ENCODE measurements around the gene ZNF107. TPM values are rescaled to one million over a fixed set of nuclear protein-coding genes. Genes with fewer than 3 reads are reported as not detected.
A peak's percentile ranks its signal among the peaks of the same experiment; 100 is the strongest.

The ZNF107 gene
- total RNA-seq, 2 donors from 2014 or later, result 9.0 to 9.7 TPM

GRCh38 chr7:64744680-64745079, 78.7 kb downstream of the ZNF107 start:
- Histone ChIP-seq H3K9me3 (no peaks in the 10 kb centered on the region), H3K27me3 (replicated peaks; ENCODE audit: insufficient read depth) (no peaks in the 10 kb centered on the region), H3K4me1 (replicated peaks) (no peaks in the 10 kb centered on the region), H3K4me3 (no peak overlapping the region), H3K27ac (no peak overlapping the region), H3K36me3 (no peaks in the 10 kb centered on the region)
- 87% methylated on average over 4 of the region's 4 CpGs for WGBS
- TF ChIP-seq POLR2AphosphoS5 (IDR thresholded peaks at IDR 0.05), result peak; percentile 16
- TF ChIP-seq POLR2A (IDR thresholded peaks at IDR 0.05), result no peak
- TF ChIP-seq CTCF (IDR thresholded peaks at IDR 0.05), result no peak
- intact Hi-C loops (cut with DNase I), result no loop called here
- no peak for DNase-seq (ENCODE audit: low spot score)

- no peaks in the 10 kb centered on the region for H3K4me1 ChIP-seq (replicated peaks)
- intact Hi-C loops (cut with DNase I), result no loop called here
- no peak for DNase-seq (ENCODE audit: low spot score)
These were observed 81.9 kb downstream of the ZNF107 start for GRCh38 chr7:64747802-64748201.

GRCh38 chr7:64753032-64753431, 87.1 kb downstream of the ZNF107 start:
- 78% methylated on average over 2 of the region's 2 CpGs for WGBS
- intact Hi-C loops (cut with DNase I), result no loop called here
- Histone ChIP-seq H3K27me3 (replicated peaks; ENCODE audit: insufficient read depth) (no peaks in the 10 kb centered on the region), H3K4me1 (replicated peaks) (no peaks in the 10 kb centered on the region), H3K9me3 (no peaks in the 10 kb centered on the region), H3K36me3 (no peaks in the 10 kb centered on the region), H3K27ac (no peak overlapping the region), H3K4me3 (no peak overlapping the region)
- TF ChIP-seq POLR2AphosphoS5 (IDR thresholded peaks at IDR 0.05) (no peak), CTCF (IDR thresholded peaks at IDR 0.05) (no peak), POLR2A (IDR thresholded peaks at IDR 0.05) (no peak)
- no peak for DNase-seq (ENCODE audit: low spot score)

More at GRCh38 chr7:64747802-64748201, 81.9 kb downstream of the ZNF107 start:
- H3K4me3 ChIP-seq, result no peak overlapping the region
- H3K27ac ChIP-seq, result no peak overlapping the region
- H3K36me3 ChIP-seq, result no peaks in the 10 kb centered on the region
- no peaks in the 10 kb centered on the region for H3K9me3 ChIP-seq
- no peaks in the 10 kb centered on the region for H3K27me3 ChIP-seq (replicated peaks; ENCODE audit: insufficient read depth)
- no peak for TF ChIP-seq POLR2AphosphoS5 (IDR thresholded peaks at IDR 0.05)
- no peak for TF ChIP-seq POLR2A (IDR thresholded peaks at IDR 0.05)
- no peak for TF ChIP-seq CTCF (IDR thresholded peaks at IDR 0.05)

- H3K27ac ChIP-seq, result no peak overlapping the region
- H3K36me3 ChIP-seq, result no peaks in the 10 kb centered on the region
- TF ChIP-seq CTCF (IDR thresholded peaks at IDR 0.05) (no peak), POLR2A (IDR thresholded peaks at IDR 0.05) (no peak)
- intact Hi-C loops (cut with DNase I), result no loop called here
- no peak for DNase-seq (ENCODE audit: low spot score)
- no peaks in the 10 kb centered on the region for H3K4me1 ChIP-seq (replicated peaks)
- no peaks in the 10 kb centered on the region for H3K9me3 ChIP-seq
- no peak overlapping the region for H3K4me3 ChIP-seq
- no peaks in the 10 kb centered on the region for H3K27me3 ChIP-seq (replicated peaks; ENCODE audit: insufficient read depth)
- WGBS, result 64% methylated on average over 3 of the region's 3 CpGs
These were observed 89.9 kb downstream of the ZNF107 start for GRCh38 chr7:64755865-64756264.

GRCh38 chr7:64758151-64758550, 92.2 kb downstream of the ZNF107 start:
- no peaks in the 10 kb centered on the region for H3K36me3 ChIP-seq
- no peaks in the 10 kb centered on the region for H3K9me3 ChIP-seq
- H3K27ac ChIP-seq, result no peak overlapping the region
- 45% methylated on average over 3 of the region's 3 CpGs for whole genome bisulfite sequencing
- no peaks in the 10 kb centered on the region for H3K27me3 ChIP-seq (replicated peaks; ENCODE audit: insufficient read depth)
- no peak for DNase-seq (ENCODE audit: low spot score)
- intact Hi-C loops (cut with DNase I), result no loop called here
- no peak overlapping the region for H3K4me3 ChIP-seq
- TF ChIP-seq POLR2AphosphoS5 (IDR thresholded peaks at IDR 0.05) (no peak), POLR2A (IDR thresholded peaks at IDR 0.05) (no peak), CTCF (IDR thresholded peaks at IDR 0.05) (no peak)
- H3K4me1 ChIP-seq (replicated peaks), result no peaks in the 10 kb centered on the region

Small RNA genes lying within 50 kb of the gene (microRNA-seq; reads per million reads assigned to microRNA genes)
- 0.25 reads per million for gene MIR6839

Small RNA genes lying within 50 kb of the gene (small RNA-seq; reads per million reads assigned to genes)
- gene MIR6839, result 0 reads per million in 2 donors

Other genes with a start within 250 kb of the ZNF107 start
- gene ZNF680, start 103.1 kb upstream of the ZNF107 start, total RNA-seq, result 10 to 100 TPM; 17.6 to 48.2 TPM
- gene ZNF138, start 128.3 kb downstream of the ZNF107 start, total RNA-seq, result 10 to 100 TPM; 10.1 to 13.5 TPM
- 10 to 100 TPM in 1 of 2 donors, 1 to 10 TPM in 1; 9.7 to 11.5 TPM for gene ZNF273, start 237.1 kb downstream of the ZNF107 start, total RNA-seq